HG03558 (cell line): ENCODE measurements around the gene ZNF474.
"Not testable (repeated sequence)": the region's sequence is repeated elsewhere in the genome, so short reads cannot be mapped to it uniquely, and the experiment has no call there.

Experiments used
- ATAC-seq: cut with Tn5 transposase; IDR thresholded peaks from one replicate; pipeline ENCODE4 v1.9.1; 2021; ENCODE audit warnings: moderate number of reproducible peaks; ENCODE audit not compliant: unreplicated experiment; ENCODE audit errors: extremely low read depth

The ZNF474 gene

DNA sequence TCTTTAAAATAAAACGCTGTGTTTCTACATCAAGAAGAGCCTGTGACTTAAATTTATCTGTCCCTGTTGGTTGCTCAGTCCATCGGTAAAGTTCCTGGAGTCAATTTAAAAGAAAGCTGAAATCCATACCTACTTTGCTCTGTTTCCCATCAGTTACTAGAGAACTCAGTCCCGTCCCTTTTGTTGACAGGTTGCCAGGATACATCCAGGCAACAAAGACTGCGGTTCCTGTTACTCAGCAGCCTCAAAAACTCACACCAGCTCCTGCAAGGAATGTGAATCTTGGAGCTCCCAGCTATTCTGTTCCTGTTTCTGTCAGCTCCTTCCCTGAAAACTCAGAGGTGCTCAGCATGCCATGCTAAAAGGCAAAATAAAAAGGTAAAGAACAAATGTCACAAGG is at the start of gene ZNF474:
TSS of gene ZNF474 (plus strand) at position 241 of the 400 bp plus-strand sequence. CDS start 22,445 bp downstream, outside the sequence.
- no peak for ATAC-seq

DNA sequence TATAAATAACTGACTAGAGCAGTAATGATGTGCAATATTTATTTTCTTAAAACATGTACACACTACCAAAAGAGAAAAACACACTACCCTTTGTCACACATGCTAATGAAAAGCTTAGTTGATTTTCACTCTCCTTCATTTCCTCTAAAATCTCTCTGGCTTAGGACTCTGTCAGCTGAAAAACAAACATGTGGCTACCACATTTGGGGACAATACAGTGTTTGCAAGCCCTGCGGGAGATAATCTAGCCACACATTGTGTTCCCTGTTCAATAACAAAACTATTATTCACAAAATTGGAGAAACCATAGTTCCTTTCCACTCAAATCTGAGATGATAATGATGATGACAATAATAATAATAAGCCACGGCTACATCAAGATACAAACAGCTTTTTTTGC is 47.8 kb upstream of the ZNF474 start:
- ATAC-seq = no peak

DNA sequence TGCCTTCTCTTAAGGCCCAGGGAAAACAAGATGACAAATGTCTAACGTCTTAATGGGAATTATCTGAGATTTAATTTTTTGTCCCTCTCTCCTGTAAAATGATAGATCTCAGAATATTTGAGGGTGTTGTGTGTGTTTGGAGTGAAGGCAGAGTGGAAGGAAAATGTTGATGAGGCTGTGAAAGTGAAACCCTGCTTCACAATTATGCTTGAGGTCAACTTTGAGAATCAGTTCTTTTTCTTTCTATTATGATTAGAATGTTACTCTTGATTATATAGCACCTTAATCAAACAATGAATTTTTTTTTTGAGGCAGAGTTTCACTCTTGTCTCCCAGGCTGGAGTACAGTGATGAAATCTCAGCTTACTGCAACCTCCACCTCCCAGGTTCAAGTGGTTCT is 45.8 kb upstream of the ZNF474 start:
- no peak for ATAC-seq

DNA sequence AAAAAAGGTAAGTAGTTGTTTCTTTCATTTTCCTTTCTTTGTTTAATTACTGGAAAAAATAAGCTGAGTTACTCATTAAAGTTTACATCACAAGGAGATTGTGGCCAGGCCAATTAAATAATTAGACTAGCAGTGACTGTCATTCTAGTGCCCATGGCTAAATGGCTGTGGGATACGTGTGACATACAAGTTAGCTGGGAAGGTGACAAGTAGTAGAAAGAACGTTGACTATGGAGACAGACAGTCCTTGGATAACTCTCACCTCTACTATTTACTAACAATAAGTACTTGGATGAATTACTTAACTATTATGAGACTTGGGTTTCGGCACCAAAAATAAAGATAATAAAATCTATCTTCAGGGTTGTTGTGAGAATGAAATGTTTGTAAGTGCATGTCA is 44.3 kb upstream of the ZNF474 start:
- no peak for ATAC-seq

DNA sequence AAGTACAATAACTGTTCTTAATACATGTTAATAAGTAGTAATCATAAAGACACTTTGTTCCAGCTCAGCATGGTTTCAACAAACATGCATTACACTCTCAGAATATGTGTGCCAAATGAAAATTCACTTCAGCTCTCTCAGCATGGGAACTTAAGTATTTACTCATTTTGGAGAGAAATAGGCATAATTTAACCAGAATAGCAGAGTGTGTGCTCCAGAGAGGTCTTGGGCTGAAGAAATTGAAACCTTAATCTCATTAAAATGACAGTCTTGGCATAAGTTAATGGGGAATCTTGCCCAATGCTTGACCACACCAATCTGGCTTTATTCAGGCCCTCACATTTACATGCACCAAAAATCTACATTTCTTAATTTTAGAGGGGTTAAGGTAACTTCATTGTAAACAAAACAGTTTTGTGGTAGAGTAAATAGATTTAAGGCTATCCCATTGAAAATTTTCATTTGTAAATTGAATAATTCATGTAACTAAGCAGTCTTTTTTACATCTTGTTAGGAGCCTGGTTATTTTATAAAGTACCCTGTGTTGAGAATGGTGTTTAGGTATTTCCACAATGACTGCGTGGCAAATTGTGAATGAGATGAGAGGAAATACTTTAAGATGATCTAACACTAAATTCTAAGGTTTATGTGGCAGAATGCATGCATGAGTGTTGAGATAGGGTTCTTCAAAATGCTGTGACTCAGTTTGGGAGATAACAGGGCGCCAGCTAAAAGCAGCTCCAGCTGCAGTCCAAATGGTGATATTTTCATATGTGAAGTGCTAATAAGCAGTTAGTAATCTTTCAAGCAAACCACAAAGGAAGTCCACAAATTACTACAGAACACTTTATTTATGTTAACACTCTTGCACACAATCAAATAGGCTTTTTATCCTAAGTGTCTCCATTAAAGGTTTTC is 40.0 kb upstream of the ZNF474 start:
- ATAC-seq = no peak

DNA sequence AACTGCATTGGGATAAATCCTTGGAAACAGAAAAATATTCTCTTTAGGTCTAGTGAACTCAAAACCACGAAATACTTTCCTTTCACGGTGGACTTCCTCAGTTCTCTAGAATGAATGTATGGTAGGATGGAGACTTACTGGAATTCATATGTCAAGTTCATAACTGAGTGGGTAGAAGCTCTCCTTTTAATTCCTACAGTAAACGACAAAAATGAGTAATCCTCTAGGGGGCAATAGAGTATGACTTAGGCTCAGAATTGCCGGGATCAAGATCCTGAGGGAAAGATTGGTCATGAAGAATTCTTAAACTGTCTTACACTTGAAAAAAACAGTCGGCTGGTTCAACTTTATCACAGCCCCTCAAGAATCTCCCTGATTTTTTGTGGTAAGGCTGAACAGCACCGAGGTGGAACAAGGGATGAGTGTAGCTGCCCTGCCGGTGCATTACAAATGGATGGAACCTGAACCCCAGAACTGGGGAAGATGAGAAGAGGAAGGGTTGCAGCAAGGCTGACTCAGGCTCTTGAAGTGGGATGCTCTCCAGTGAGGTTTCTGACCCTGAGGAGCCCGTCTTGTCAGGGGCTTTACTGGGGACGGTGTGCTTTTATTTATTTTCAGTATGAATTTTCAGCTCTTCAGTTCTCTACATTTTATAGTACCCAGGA is 37.3 kb upstream of the ZNF474 start:
- no peak for ATAC-seq

DNA sequence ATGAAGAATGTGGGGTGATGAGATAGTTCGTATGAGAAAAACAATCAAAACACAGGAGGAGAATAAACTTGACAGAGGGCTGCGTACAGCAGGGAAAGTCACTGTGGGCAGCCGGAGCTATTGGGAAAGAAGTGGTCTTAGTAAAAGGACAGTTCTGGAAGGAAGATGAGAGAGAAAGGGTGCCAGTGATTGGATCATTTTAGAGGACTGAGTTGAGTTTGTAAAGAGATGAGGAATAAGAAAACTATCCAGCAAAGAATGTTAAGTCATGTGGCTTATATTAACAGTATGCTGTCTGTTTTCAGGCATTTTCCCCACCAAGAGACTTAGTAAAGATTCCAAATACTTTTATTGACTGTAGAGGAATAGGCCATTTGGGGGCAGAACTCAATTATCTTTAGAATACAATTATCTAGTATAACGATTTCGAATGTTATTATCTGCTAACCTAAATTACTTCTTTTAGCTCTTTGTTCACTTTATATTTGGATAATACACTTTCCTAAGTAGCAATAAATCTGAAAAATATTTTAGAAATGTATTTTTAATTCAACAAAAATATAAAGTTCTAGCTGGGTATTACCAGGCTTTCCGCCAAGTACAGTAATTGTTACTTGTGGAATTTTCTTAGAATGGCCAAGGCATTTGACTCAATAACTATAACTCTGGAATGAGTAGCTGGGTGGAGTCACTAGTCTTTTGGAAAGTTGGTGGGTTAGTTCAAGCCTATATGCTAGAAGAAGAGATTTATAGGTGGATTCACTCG is 35.7 kb upstream of the ZNF474 start:
- no peak for ATAC-seq

DNA sequence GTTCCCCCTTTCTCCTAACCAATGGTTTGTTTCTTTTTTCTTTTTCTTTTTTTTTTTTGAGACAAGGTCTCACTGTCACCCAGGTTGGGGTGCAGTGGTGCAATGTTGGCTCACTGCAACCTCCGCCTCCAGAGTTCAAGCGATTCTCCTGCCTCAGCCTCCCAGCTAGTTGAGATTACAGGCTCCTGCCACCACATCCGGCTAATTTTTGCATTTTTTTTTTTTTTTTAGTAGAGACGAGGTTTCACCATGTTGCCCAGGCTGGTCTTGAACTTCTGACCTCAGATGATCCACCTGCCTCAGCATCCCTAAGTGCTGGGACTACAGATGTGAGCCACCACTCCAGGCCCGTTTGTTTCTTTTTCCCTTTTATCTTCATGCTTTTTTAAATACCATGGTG is 35.1 kb upstream of the ZNF474 start:
- not testable (repeated sequence) for ATAC-seq

DNA sequence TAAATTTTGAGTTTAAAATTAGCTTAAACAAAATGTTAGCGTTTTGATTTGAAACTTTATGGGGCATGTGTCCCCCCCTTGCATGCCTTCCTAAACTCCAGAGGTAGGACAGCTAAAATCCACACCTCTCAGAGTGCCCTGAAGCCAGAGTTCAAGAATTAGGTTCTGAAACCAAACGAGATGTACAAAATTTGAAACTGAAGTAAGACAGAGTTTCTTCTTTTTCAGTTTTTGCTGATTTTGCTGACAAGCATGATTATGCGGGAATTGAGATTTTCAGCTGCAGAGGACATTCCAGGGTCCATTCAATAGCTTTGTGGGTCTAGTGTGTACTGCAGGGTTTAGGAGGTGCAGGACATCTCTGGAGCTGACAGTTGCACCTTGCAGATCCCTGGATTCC is 34.2 kb upstream of the ZNF474 start:
- ATAC-seq = no peak

DNA sequence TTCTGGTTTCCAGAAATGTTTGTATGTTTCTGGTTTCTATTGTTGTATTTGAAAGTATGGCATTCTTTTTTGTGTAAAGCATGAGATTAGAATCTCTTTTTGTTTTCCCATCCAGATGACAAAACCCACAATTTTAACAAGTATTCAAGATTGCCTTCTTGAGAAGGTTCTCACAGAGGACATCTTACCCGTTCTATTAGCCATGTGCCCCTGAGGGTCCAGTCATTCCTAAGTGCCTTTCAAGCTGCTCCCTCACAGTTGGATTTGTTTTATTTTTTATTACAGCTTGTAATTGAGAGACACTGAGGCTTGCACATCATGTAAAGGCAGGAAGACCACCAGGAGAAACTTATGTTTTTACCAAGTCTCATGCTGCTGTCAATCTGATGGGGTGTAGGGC is 32.0 kb upstream of the ZNF474 start:
- no peak for ATAC-seq

DNA sequence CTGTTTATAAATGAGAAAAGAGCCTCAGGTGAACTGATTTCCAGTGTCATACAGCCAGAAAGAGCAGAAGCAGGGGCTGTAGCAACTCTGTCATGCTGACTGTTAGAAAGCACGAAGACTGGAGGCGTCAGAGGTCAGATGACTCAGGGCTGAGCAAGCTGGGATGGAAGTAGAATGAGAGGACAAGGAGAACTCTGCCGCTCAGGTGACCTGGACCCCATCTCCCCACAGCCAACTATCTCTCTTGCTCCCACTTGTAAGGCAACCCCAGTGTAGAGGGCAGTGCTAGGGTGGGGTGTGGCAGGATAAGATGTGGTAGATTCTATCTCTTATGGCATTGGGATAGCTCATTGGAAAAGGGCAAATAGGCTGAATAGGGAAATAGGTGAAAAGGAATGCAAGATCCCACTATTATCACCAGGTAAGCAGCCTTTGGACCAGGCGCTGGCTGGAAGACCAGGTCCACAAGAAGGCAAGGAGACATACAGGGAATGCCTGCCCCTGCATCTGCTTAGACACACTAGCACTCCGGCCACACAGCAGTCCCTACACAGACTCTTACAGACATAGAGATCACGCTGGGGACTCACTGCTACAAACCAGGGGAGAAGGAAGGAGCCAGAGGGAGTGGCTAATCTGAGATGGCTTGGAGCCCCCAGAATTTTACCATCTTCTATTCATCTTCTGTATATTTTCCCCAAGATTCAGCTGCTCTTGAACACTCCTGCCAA is 30.1 kb upstream of the ZNF474 start:
- no peak for ATAC-seq

DNA sequence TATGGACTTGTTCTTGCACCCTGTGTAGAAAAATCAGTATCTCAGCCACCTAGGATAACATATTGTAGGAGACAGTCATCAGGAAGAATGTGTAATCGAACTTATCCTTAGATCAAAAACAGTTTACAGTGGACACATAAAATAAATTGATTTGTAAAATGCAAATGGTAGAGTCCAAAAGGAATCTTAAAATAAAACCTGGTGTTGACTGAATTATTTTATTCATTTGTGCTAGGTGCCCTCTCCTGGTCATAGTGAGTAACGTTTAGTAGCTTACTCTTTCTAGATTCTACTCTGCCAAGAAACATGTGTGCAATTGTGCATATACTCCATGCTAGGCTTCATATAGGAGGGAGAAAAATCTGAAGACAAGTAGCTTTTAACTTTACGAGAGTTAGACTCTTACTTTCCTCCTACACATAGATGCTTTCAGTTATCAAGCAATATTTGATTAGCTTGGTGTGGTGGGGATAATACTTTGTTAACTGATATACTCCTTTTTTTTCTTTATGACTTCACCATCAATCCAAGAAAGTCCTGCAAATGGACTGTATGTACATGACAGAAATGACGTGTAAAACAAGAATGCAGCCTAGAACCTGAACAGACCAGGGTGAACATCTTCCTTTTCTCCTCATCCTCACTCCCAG is 27.6 kb upstream of the ZNF474 start:
- peak; percentile 54 for ATAC-seq

DNA sequence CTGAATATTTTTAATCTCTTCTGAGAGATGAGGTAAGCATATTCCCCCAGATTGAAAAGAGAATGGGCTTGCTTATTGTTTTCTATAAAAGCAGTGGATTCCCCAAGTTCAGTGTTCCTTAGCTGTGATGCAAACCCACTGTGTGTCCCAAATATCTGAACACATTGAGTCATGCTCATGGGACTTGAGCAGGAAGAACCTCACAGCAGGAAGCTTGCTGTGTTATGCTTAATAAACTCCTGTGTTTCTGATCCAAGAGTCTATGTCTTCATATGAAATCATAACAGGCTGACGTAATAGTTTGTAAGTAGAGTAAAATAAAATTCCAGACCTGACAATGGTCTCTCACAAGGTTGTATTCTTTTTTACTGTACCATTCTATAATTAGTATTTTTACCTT is 26.5 kb upstream of the ZNF474 start:
- ATAC-seq = no peak

DNA sequence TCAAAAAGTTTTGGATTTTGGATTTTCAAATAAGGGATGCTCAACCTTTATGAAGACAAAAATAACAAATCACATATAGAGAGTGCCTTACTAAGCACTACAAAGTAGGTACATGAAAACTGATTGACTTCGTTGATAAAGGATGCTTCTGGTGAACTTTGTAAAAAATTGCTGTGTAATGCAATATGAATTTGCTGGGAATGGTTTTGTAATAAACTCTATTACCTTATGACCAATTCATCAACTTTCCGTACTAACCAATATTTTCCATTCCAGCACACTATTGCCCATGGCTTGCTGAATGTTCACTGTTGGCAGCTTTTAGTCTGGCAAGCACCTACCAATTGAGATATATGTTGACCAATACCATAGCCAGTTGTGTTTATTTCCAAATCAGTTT is 23.4 kb upstream of the ZNF474 start:
- no peak for ATAC-seq

DNA sequence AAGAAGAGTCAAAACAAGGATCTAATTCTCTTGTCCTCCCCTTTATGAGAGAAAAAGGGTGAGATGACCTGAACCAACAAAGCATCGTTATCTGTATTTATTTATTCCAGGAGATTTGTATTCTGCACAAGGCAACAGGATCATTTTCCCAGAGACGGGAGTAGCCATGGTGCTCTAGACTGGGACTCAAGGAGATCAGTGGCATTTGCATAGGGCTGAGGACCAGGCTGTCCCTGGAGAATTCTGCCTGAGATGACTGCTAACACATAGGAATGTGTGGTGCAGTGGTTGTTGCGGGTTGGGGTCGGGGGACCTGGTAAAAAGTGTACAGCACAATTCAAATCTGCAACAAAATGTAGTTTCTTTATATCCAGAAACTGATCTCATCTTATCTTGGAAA is 22.3 kb upstream of the ZNF474 start:
- ATAC-seq = no peak

DNA sequence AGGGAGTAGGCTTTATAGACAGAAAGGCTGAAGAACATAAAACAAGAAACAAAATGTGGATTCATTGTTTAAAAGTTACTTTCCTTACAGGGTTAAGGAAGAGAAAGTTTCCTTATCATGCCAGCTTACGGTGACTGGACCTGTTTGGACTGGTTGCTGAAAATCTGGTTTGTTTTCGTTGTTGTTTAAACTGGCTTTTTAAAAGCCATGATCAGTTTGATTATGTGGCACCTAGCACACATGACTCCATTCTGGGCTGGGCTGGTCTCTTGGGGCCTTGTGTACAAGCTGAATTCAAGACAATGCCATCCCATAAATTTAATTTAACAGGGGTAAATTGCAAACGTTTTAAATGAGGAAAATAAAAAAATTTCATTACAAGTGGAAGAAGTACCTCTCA is 18.4 kb upstream of the ZNF474 start:
- ATAC-seq = no peak

DNA sequence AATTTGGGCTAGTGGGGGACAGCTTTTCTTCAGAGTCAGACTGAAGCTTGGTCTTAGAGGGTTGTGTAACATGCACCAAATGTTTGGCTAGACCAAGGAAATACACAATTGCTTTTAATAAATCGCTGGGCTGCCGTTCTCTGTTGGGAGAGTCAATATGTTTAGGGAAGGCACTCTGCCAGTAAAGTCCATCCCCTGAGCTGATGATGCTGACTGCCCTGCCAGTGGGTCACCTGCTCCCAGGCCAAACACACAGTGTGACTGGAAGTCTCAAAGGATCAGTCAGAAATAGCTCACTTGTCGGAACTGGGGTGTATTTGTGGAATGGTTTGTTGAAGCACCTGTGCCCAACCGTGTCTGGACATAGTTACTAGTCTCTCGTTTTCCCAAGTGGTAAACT is 17.9 kb upstream of the ZNF474 start:
- ATAC-seq = no peak

DNA sequence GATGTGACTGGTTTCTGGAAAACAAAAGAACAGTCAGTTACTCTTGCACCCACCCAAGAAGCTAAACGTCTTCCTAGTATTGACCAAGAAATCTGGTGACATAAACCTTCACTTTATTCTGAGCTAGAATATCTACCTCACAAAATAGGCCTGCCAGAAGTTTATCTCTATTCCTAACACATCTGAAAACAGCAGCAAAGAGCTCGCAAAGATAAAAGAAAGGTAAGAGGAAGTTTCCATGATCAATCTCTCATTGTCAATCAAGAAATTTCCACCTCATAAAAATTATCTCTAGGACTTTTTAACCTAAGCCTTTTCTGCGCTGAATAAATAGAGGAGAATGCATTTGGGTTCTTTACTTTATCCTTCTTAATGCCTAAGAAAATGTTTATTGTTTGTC is 17.3 kb upstream of the ZNF474 start:
- no peak for ATAC-seq

DNA sequence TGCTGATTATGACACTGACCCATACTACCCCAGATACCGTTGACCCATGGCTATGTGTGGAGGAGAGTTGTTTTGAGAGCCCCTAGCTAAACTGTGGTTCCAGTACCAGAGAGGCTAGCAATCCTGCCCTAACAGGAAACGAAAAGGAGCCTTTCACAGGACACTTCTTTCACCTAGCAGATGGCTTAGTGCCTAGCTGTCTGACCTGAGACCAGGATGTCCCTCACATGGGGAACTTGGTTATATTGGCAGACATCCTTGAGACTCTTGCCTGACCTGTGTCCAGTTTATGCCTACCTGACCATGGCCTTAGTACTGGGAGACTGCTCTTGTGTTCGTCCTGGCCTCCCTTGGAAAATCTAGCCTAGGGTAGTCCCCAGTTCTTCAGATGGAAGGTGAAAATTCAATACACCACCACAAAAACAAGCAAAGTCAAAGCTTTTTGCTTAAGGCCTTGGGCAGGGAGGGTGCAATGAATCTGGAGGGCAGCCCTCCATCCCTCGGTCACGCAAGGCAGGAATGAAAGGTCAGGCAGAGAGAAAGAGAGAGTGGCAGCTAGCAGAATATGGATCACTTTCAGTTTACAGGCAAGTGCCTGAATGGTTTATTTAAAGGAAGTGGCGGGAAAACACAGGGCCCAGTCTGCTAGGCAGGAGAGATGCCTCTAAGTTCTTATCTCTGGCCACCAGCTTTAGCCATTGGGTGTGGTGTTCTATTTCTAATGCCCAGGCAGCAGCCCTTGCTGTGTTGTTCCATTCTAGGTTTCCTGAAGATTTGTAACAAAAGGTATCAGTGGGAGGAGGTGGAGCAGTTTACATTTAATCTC is 16.4 kb upstream of the ZNF474 start:
- no peak for ATAC-seq
